Spleen (tissue), 7 donors: ENCODE results near the gene ATG14.

Experiments used
- CTCF ChIP-seq, 11 experiments: fragments of 200-600 bp in 7 of 11; fragments of 450-650 bp in 4 of 11; sonication (generic) in 4 of 11; IDR thresholded peaks in 8 of 11; conservative IDR thresholded peaks in 3 of 11; 1 replicate in 7 of 11; 2 replicates in 4 of 11; pipeline versions ENCODE4 v1.4.0 to v1.8.0; 2016 to 2021; ENCODE audit warnings: antibody characterized with exemption in 11 of 11, inconsistent platforms in 4 of 11, mild to moderate bottlenecking in 1 of 11
- POLR2AphosphoS5 ChIP-seq, 3 donors: sonication (generic); formaldehyde crosslinking; IDR thresholded peaks; one replicate each; pipeline ENCODE4 v1.5.1; 2017; ENCODE audit warnings: antibody characterized with exemption in 3 of 3
- donor health status: DM: no; HTN: no; CAD: no; lungs with moderate emphysema.
- donor health status: DM: no; HTN: no; CAD: no.
- donor health status: DM: no; HTN: no; CAD: no.

DNA sequence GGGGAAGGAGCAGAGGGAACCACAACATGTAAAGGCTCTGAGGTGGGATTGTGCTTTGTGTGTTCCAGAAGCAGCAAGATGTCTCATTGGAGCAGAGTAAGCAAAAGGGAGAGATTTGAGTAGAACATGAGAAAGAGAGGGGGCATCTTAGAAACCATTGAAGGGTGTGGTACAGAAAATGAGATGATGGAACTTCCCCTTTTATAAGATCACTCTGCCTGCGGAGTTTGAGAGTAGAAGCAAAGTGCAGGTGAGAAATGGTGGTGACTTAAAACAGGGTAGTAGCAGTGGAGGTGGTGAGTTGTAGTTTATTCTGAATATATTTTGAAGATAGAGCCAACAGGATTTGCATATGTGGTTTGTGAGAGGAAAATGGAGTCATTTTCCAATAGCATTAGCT, 84.5 kb downstream of the ATG14 start:
- TF ChIP-seq CTCF (IDR thresholded peaks at IDR 0.05 in 8 of 11, conservative IDR thresholded peaks at IDR 0.05 in 3 of 11), result no peak
- no peak for TF ChIP-seq POLR2AphosphoS5 (IDR thresholded peaks at IDR 0.05)
